Breast epithelium (tissue), 3 donors: ENCODE measurements around the gene KCNH6.

ENCODE experiments used
- POLR2A ChIP-seq: fragments of 450-650 bp; IDR thresholded peaks from one replicate; pipeline ENCODE4 v1.6.1; 2016; ENCODE audit warnings: antibody characterized with exemption, mild to moderate bottlenecking, moderate library complexity
- POLR2AphosphoS5 ChIP-seq, 3 donors: sonication (generic); formaldehyde crosslinking; IDR thresholded peaks; one replicate each; pipeline ENCODE4 v1.6.1; 2017; ENCODE audit warnings: antibody characterized with exemption in 3 of 3
- TF ChIP-seq, protein P1 (sequence below), 3 donors: fragments of 450-650 bp; IDR thresholded peaks; one replicate each; pipeline ENCODE4 v1.5.1; 2016 to 2017; ENCODE audit warnings: antibody characterized with exemption in 3 of 3, mild to moderate bottlenecking in 3 of 3, moderate library complexity in 3 of 3

DNA sequence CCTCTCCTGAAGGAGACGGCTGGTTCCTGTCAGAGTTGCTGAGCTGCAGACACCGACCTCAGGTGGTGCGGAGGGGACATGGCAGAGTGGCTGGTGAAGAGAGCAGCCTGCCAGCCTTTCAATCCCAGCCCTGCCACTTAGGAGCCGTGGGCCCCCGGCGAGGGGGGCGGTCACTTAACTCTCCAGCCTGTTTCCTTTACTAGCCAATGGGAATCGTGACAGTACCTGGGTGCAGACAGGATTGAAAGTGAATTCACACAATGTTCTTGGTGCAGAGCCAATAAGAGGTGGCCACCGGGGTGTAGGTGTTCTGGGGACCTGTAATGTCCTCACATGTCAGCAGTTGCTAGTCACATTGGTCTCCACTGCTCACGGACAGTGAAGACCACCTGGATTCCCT lies 32.8 kb upstream of the KCNH6 start:
- TF ChIP-seq, protein P1, sequence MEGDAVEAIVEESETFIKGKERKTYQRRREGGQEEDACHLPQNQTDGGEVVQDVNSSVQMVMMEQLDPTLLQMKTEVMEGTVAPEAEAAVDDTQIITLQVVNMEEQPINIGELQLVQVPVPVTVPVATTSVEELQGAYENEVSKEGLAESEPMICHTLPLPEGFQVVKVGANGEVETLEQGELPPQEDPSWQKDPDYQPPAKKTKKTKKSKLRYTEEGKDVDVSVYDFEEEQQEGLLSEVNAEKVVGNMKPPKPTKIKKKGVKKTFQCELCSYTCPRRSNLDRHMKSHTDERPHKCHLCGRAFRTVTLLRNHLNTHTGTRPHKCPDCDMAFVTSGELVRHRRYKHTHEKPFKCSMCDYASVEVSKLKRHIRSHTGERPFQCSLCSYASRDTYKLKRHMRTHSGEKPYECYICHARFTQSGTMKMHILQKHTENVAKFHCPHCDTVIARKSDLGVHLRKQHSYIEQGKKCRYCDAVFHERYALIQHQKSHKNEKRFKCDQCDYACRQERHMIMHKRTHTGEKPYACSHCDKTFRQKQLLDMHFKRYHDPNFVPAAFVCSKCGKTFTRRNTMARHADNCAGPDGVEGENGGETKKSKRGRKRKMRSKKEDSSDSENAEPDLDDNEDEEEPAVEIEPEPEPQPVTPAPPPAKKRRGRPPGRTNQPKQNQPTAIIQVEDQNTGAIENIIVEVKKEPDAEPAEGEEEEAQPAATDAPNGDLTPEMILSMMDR (IDR thresholded peaks at IDR 0.05) = no peak
- TF ChIP-seq POLR2AphosphoS5 (IDR thresholded peaks at IDR 0.05) (no peak), POLR2A (no peak)
